Uterus (tissue), 2 donors: ENCODE data around the gene GFOD2.

Source experiments
- CTCF ChIP-seq, 4 experiments: fragments of 200-600 bp in 2 of 4; fragments of 450-650 bp in 2 of 4; sonication (generic) in 2 of 4; IDR thresholded peaks; one replicate each; pipeline ENCODE4 v1.5.1; 2016 to 2019; ENCODE audit warnings: antibody characterized with exemption in 4 of 4, mild to moderate bottlenecking in 2 of 4, moderate library complexity in 1 of 4
- POLR2A ChIP-seq, 2 donors: fragments of 450-650 bp; IDR thresholded peaks; one replicate each; pipeline ENCODE4 v1.6.1; 2016; ENCODE audit warnings: antibody characterized with exemption in 2 of 2, mild to moderate bottlenecking in 1 of 2, moderate library complexity in 1 of 2

- no peak for TF ChIP-seq CTCF (IDR thresholded peaks at IDR 0.05)
- no peak for TF ChIP-seq POLR2A (IDR thresholded peaks at IDR 0.05)
These were observed 49.5 kb downstream of the GFOD2 start for GRCh38 chr16:67669499-67670101.
